HepG2 (cell line): ENCODE results near the gene FKBP10. TPM values are rescaled to one million over a fixed set of nuclear protein-coding genes. Genes with fewer than 3 reads are reported as not detected.

ENCODE experiments used
- ADNP ChIP-seq: sonication (generic); formaldehyde crosslinking; IDR thresholded peaks from 2 replicates; pipeline ENCODE4 v1.4.0; 2020; ENCODE audit warnings: missing genetic modification reagents
- AKAP8 ChIP-seq: sonication (generic); formaldehyde crosslinking; IDR thresholded peaks from 2 replicates; pipeline ENCODE4 v1.5.1; 2020; ENCODE audit warnings: mild to moderate bottlenecking, missing genetic modification reagents
- E2F5 ChIP-seq: sonication (generic); formaldehyde crosslinking; conservative IDR thresholded peaks from 2 replicates; pipeline ENCODE4 v1.4.0; 2020; ENCODE audit warnings: missing genetic modification reagents
- EEA1 ChIP-seq: sonication (generic); formaldehyde crosslinking; IDR thresholded peaks from 2 replicates; pipeline ENCODE4 v1.5.1; 2020; ENCODE audit warnings: mild to moderate bottlenecking, missing genetic modification reagents, borderline replicate concordance
- FOXO1 ChIP-seq: sonication (generic); formaldehyde crosslinking; IDR thresholded peaks from 2 replicates; pipeline ENCODE4 v1.4.0; 2020; ENCODE audit warnings: missing genetic modification reagents
- GABPB1 ChIP-seq: IDR thresholded peaks from 2 replicates; pipeline ENCODE4 v1.6.1; 2016; ENCODE audit warnings: mild to moderate bottlenecking, missing genetic modification reagents, moderate library complexity, missing compliant biosample characterization
- HIC2 ChIP-seq: sonication (generic); formaldehyde crosslinking; IDR thresholded peaks from 2 replicates; pipeline ENCODE4 v1.9.0; 2022; ENCODE audit warnings: low read depth, missing genetic modification reagents
- LCORL ChIP-seq, 2 experiments: fragments of 450-650 bp in 1 of 2; sonication (generic) in 1 of 2; formaldehyde crosslinking in 1 of 2; IDR thresholded peaks; 2 replicates each; pipeline versions ENCODE4 v1.5.0 to v1.6.1; 2017 to 2020; ENCODE audit warnings: antibody characterized with exemption in 1 of 2, missing genetic modification reagents in 1 of 2
- MEIS2 ChIP-seq: sonication (generic); formaldehyde crosslinking; IDR thresholded peaks from 2 replicates; pipeline ENCODE4 v1.9.0; 2021; ENCODE audit warnings: mild to moderate bottlenecking, missing genetic modification reagents
- PAX8 ChIP-seq: sonication (generic); formaldehyde crosslinking; IDR thresholded peaks from 2 replicates; pipeline ENCODE4 v1.8.0; 2022; ENCODE audit warnings: mild to moderate bottlenecking, missing genetic modification reagents, borderline replicate concordance
- SIN3A ChIP-seq: IDR thresholded peaks from 2 replicates; pipeline ENCODE4 v1.6.1; 2011; ENCODE audit warnings: low read depth, mild to moderate bottlenecking, control low read depth, low read length, borderline replicate concordance
- TRAFD1 ChIP-seq: sonication (generic); formaldehyde crosslinking; IDR thresholded peaks from 2 replicates; pipeline ENCODE4 v1.5.1; 2020; ENCODE audit warnings: missing genetic modification reagents, mild to moderate bottlenecking, borderline replicate concordance
- ZBTB26 ChIP-seq: IDR thresholded peaks from 2 replicates; pipeline ENCODE4 v1.6.1; 2016; ENCODE audit warnings: missing compliant biosample characterization, missing genetic modification reagents, borderline replicate concordance
- ZBTB42 ChIP-seq: sonication (generic); formaldehyde crosslinking; IDR thresholded peaks from 2 replicates; pipeline ENCODE4 v1.5.0; 2020; ENCODE audit warnings: mild to moderate bottlenecking, missing genetic modification reagents
- ZNF484 ChIP-seq: sonication (generic); formaldehyde crosslinking; IDR thresholded peaks from 2 replicates; pipeline ENCODE4 v1.5.1; 2020; ENCODE audit warnings: mild to moderate bottlenecking, low read depth, missing genetic modification reagents, borderline replicate concordance
- ZNF724P ChIP-seq: sonication (generic); formaldehyde crosslinking; IDR thresholded peaks from 2 replicates; pipeline ENCODE4 v1.8.0; 2022; ENCODE audit warnings: missing genetic modification reagents, borderline replicate concordance
- ZNF740 ChIP-seq: sonication (generic); formaldehyde crosslinking; IDR thresholded peaks from 2 replicates; pipeline ENCODE4 v1.4.0; 2020; ENCODE audit warnings: missing genetic modification reagents
- ZXDC ChIP-seq: sonication (generic); formaldehyde crosslinking; IDR thresholded peaks from 2 replicates; pipeline ENCODE4 v1.5.0; 2020; ENCODE audit warnings: mild to moderate bottlenecking, missing genetic modification reagents
- polyA plus RNA-seq, 8 experiments: library from polyadenylated mRNA; depleted of rRNA in 3 of 8; stranded (reverse) in 7 of 8; unstranded in 1 of 8; fragments of >200 nt; fragmentation: Illumina TruSeq in 4 of 8; extraction: Trizol in 4 of 8; gene quantifications; 2 replicates each; pipeline versions ENCODE4 v1.2.1 to v1.2.3, GENCODE V29; 2011 to 2016; ENCODE audit warnings: low read depth in 4 of 8, missing spikeins in 1 of 8, mixed read lengths in 1 of 8; ENCODE audit not compliant: insufficient read depth in 1 of 8
- total RNA-seq, 5 experiments: library from RNA; depleted of rRNA; stranded (reverse); fragments of >200 nt; fragmentation: Illumina TruSeq; extraction: Trizol; gene quantifications; 2 replicates each; pipeline ENCODE4 v1.2.3, GENCODE V29; 2016; ENCODE audit warnings: low read depth in 1 of 5

FKBP10 gene
- total and polyA plus RNA-seq, 2 of the 13 experiments (the other 11 are each of a cell fraction or from before 2014, with no cell fraction given) = 149 to 573 TPM

- TF ChIP-seq PAX8 (CRISPR knock-in tag) (no peak), ADNP (CRISPR knock-in tag) (no peak), ZBTB42 (CRISPR knock-in tag) (0 out of 2 replicates have a peak, but pooled peaks have one; percentile 52), LCORL (IDR thresholded peaks at IDR 0.05) (no peak), LCORL (CRISPR knock-in tag; IDR thresholded peaks at IDR 0.05) (peak; percentile 56; the same call in 1 of the 2 replicates), AKAP8 (CRISPR knock-in tag) (0 out of 2 replicates have a peak, but pooled peaks have one; percentile 40), EEA1 (CRISPR knock-in tag) (0 out of 2 replicates have a peak, but pooled peaks have one; percentile 81), ZBTB26 (peak; percentile 99), ZXDC (peak; percentile 53; the same call in 1 of the 2 replicates), ZNF724P (CRISPR knock-in tag) (no peak), ZNF740 (no peak), HIC2 (CRISPR knock-in tag) (peak; percentile 81; the same call in 1 of the 2 replicates), MEIS2 (CRISPR knock-in tag) (0 out of 2 replicates have a peak, but pooled peaks have one; percentile 33), FOXO1 (CRISPR knock-in tag) (0 out of 2 replicates have a peak, but pooled peaks have one; percentile 14), GABPB1 (peak; percentile 64; the same call in 1 of the 2 replicates), E2F5 (0 out of 2 replicates have a peak, but pooled peaks have one; percentile 0), SIN3A (peak; percentile 60; the same call in 1 of the 2 replicates), TRAFD1 (CRISPR knock-in tag) (0 out of 2 replicates have a peak, but pooled peaks have one; percentile 70), ZNF484 (no peak)
Measured at GRCh38 chr17:41792845-41793783, 19.7 kb upstream of the FKBP10 start (continued).
